Measurements from ENCODE around the gene RFK.

The RFK gene

GRCh38 chr9:76378367-76379073 is 15.7 kb downstream of the RFK start:
- no peak overlapping the region for H3K4me3 ChIP-seq (replicated peaks; ENCODE audit: low read depth, low read length)
- TF ChIP-seq, protein P1, sequence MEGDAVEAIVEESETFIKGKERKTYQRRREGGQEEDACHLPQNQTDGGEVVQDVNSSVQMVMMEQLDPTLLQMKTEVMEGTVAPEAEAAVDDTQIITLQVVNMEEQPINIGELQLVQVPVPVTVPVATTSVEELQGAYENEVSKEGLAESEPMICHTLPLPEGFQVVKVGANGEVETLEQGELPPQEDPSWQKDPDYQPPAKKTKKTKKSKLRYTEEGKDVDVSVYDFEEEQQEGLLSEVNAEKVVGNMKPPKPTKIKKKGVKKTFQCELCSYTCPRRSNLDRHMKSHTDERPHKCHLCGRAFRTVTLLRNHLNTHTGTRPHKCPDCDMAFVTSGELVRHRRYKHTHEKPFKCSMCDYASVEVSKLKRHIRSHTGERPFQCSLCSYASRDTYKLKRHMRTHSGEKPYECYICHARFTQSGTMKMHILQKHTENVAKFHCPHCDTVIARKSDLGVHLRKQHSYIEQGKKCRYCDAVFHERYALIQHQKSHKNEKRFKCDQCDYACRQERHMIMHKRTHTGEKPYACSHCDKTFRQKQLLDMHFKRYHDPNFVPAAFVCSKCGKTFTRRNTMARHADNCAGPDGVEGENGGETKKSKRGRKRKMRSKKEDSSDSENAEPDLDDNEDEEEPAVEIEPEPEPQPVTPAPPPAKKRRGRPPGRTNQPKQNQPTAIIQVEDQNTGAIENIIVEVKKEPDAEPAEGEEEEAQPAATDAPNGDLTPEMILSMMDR (IDR thresholded peaks at IDR 0.05; ENCODE audit: low read length, missing control alignments) = no peak
- DNase-seq (ENCODE audit: low read depth) = no peak

- DNase-seq (ENCODE audit: low read depth) = no peak
- TF ChIP-seq, protein P1 (IDR thresholded peaks at IDR 0.05; ENCODE audit: low read length, missing control alignments) = no peak
- no peak overlapping the region for H3K4me3 ChIP-seq (replicated peaks; ENCODE audit: low read depth, low read length)
Observed at GRCh38 chr9:76377791-76378190, 16.4 kb downstream of the RFK start.

GRCh38 chr9:76374783-76375559 is 19.3 kb downstream of the RFK start:
- H3K4me3 ChIP-seq (replicated peaks; ENCODE audit: low read depth, low read length) = no peak overlapping the region
- TF ChIP-seq, protein P1 (IDR thresholded peaks at IDR 0.05; ENCODE audit: low read length, missing control alignments) = no peak
- peak; percentile 92 for DNase-seq (ENCODE audit: low read depth)

DNA sequence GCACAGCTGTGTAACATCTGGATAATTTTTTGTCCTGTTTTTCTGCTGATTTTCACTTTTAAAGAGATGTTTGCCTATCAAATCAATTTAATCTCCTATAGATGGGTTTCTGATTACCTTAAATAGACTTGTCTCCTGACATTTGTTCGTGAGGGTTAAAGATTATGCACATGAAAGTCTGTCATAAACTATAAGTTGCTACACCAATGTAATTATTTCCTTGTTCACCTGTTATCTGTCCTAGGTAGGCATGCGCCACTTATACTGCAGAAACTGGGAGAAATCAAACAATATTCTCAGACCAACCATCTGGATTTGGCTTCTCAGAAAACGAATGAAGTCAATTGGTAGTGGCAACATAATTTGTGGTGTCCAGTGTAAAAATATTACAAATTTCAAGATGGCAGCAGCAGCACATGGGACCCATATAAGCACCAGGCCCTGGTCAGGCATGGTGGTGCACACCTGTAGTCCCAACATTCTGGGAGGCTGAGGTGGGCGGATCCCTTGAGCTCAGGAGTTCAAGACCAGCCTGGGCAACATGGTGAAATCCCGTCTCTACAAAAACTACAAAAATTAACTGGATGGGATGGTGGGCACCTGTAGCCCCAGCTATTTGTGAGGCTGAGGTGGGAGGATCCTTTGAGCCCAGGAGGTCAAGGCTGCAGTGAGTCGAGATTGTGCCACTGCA is 20.3 kb downstream of the RFK start:
- no peak for DNase-seq (ENCODE audit: low read depth)
- TF ChIP-seq, protein P1 (IDR thresholded peaks at IDR 0.05; ENCODE audit: low read length, missing control alignments) = no peak
- H3K4me3 ChIP-seq (replicated peaks; ENCODE audit: low read depth, low read length) = no peak overlapping the region

DNA sequence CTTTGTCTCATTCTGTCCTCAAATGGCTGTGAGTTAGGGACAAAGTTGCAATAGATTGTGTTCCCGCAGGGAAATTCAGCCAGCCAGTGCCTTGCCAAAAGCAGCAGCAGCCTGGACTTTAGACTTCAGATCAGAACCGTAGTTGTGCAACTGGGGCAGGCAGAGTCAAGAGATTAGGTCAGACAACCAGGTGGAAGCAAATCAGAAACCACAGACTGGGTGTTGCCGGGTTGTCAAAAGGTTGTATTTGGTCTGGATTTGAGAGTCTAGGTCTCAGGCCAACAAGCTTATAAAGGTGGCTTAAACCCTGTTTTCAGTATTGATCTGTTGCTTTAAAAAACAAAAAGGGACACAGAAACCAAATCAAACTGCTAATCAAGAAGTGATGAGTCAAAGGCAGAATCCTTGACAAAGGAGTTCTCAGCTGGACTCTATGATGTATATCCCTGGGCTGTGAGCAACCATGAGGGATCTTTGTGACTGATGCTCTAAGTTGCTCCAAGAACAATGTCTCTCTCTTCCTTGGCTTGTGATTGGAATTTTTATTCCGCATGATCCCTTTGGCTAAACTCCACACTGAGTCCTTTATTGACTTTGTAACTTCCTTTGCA is 20.9 kb downstream of the RFK start:
- TF ChIP-seq, protein P1 (IDR thresholded peaks at IDR 0.05; ENCODE audit: low read length, missing control alignments) = no peak
- peak; percentile 74 for DNase-seq (ENCODE audit: low read depth)
- H3K4me3 ChIP-seq (replicated peaks; ENCODE audit: low read depth, low read length) = no peak overlapping the region

DNA sequence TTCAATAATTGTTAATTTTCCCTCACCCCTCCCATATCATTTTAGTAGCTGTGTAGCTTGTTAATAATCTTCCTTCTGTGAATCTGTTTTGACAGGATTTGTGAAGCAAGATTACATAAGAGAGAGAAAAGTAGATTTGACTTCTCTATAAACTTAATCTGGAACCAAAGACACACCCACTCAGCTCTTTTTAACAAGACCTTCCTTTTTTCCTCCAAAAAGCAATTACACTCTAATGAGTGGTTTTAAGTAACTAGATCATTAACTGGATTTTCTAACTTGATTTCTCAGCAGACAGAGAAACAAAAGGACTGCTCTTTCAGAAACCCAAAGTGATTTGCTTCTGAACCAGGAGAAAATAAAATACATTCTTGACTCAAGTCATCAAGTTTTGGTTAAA is 21.9 kb downstream of the RFK start:
- H3K4me3 ChIP-seq (replicated peaks; ENCODE audit: low read depth, low read length) = no peak overlapping the region
- no peak for DNase-seq (ENCODE audit: low read depth)
- TF ChIP-seq, protein P1 (IDR thresholded peaks at IDR 0.05; ENCODE audit: low read length, missing control alignments) = no peak

All from fibroblast of pulmonary artery (primary cell).